Neuronal stem cell (in vitro differentiated cells): ENCODE measurements around the gene SYT1.

Source experiments
- DNase-seq: peaks from one replicate; pipeline ENCODE4 v3.0.0-alpha.2; 2013; ENCODE audit warnings: low spot score
- H2AFZ ChIP-seq: one replicate; pipeline ENCODE4 v1.6.1; 2013; ENCODE audit warnings: mild to moderate bottlenecking, low read length, inconsistent platforms
- H2AK5ac ChIP-seq: 2 replicates; pipeline ENCODE4 v1.6.1; 2013; ENCODE audit warnings: low read depth, mild to moderate bottlenecking, inconsistent platforms, low read length, moderate library complexity, mixed read lengths
- H2BK120ac ChIP-seq: 2 replicates; pipeline ENCODE4 v1.6.1; 2013; ENCODE audit warnings: low read depth, mild to moderate bottlenecking, inconsistent platforms, low read length, moderate library complexity, mixed read lengths
- H2BK12ac ChIP-seq: one replicate; pipeline ENCODE4 v1.6.1; 2013; ENCODE audit warnings: low read length, inconsistent platforms
- H2BK15ac ChIP-seq: 2 replicates; pipeline ENCODE4 v1.6.1; 2013; ENCODE audit warnings: mild to moderate bottlenecking, low read length, inconsistent platforms, mixed read lengths
- H2BK5ac ChIP-seq: one replicate; pipeline ENCODE4 v1.6.1; 2013; ENCODE audit warnings: inconsistent platforms, mild to moderate bottlenecking, low read length, moderate library complexity
- H3K14ac ChIP-seq: one replicate; pipeline ENCODE4 v1.6.1; 2013; ENCODE audit warnings: low read length, inconsistent platforms
- H3K18ac ChIP-seq: 2 replicates; pipeline ENCODE4 v1.6.1; 2013; ENCODE audit warnings: low read length, inconsistent platforms
- H3K23ac ChIP-seq: 2 replicates; pipeline ENCODE4 v1.6.1; 2013; ENCODE audit warnings: low read depth, mild to moderate bottlenecking, mixed read lengths, low read length, inconsistent platforms; ENCODE audit not compliant: poor library complexity
- H3K27ac ChIP-seq: replicated peaks from 3 replicates; pipeline ENCODE4 v1.5.1; 2013; ENCODE audit warnings: low read length, inconsistent platforms
- H3K27me3 ChIP-seq, 3 experiments: 2 replicates each; pipeline ENCODE4 v1.6.1; 2013; ENCODE audit warnings: low read length in 3 of 3, mild to moderate bottlenecking in 2 of 3, inconsistent platforms in 1 of 3, low read depth in 1 of 3, mixed read lengths in 1 of 3, moderate library complexity in 1 of 3; ENCODE audit not compliant: control insufficient read depth in 3 of 3, insufficient read depth in 3 of 3
- H3K36me3 ChIP-seq, 2 donors: replicated peaks in 1 of 2; 2 replicates each; pipeline ENCODE4 v1.6.1; 2013; ENCODE audit warnings: low read length in 2 of 2; ENCODE audit not compliant: control insufficient read depth in 2 of 2, insufficient read depth in 2 of 2
- H3K4ac ChIP-seq: 2 replicates; pipeline ENCODE4 v1.6.1; 2013; ENCODE audit warnings: inconsistent platforms, mild to moderate bottlenecking, low read length, moderate library complexity
- H3K4me1 ChIP-seq, 2 donors: 1 replicate in 1 of 2; 2 replicates in 1 of 2; pipeline ENCODE4 v1.6.1; 2013; ENCODE audit warnings: low read length in 2 of 2, low read depth in 1 of 2; ENCODE audit not compliant: control insufficient read depth in 2 of 2, insufficient read depth in 1 of 2
- H3K4me2 ChIP-seq: one replicate; pipeline ENCODE4 v1.6.1; 2013; ENCODE audit warnings: mild to moderate bottlenecking, low read length, inconsistent platforms; ENCODE audit not compliant: insufficient read depth, poor library complexity, severe bottlenecking
- H3K4me3 ChIP-seq, 2 donors: 2 replicates each; pipeline ENCODE4 v1.5.1; 2013; ENCODE audit warnings: low read length in 2 of 2, mild to moderate bottlenecking in 2 of 2, inconsistent platforms in 1 of 2, moderate library complexity in 1 of 2
- H3K79me1 ChIP-seq: one replicate; pipeline ENCODE4 v1.6.1; 2013; ENCODE audit warnings: low read depth, mild to moderate bottlenecking, inconsistent platforms, low read length, moderate library complexity
- H3K9ac ChIP-seq: one replicate; pipeline ENCODE4 v1.6.1; 2013; ENCODE audit warnings: mild to moderate bottlenecking, low read depth, low read length, inconsistent platforms; ENCODE audit not compliant: poor library complexity
- H3K9me3 ChIP-seq, 2 donors: replicated peaks in 1 of 2; 2 replicates each; pipeline versions ENCODE3 to v1.6.1; 2013; ENCODE audit warnings: low read length in 2 of 2, mild to moderate bottlenecking in 2 of 2, inconsistent platforms in 1 of 2, low read depth in 1 of 2, mixed read lengths in 1 of 2, moderate library complexity in 1 of 2; ENCODE audit not compliant: control insufficient read depth in 2 of 2, insufficient read depth in 1 of 2
- H4K8ac ChIP-seq: one replicate; pipeline ENCODE4 v1.6.1; 2013; ENCODE audit warnings: low read depth, mild to moderate bottlenecking, inconsistent platforms, low read length, moderate library complexity
- H4K91ac ChIP-seq: one replicate; pipeline ENCODE4 v1.6.1; 2013; ENCODE audit warnings: low read length, low read depth, mild to moderate bottlenecking, inconsistent platforms; ENCODE audit not compliant: poor library complexity
- WGBS, 2 donors: extraction: QIAGEN DNeasy Blood & Tissue Kit; methylation state at CpG; one replicate each; pipeline ENCODE4 v1.1.7; 2013; ENCODE audit warnings: missing lambda C conversion rate in 2 of 2, mixed read lengths in 1 of 2; ENCODE audit not compliant: insufficient read length in 2 of 2, insufficient replicate concordance in 1 of 2; ENCODE audit errors: extremely low coverage in 2 of 2; 5-methylcytosine and 5-hydroxymethylcytosine counted together

SYT1 gene

GRCh38 chr12:79001404-79001803 is 136.8 kb downstream of the SYT1 start:
- Histone ChIP-seq H3K79me1 (peaks cover 1% of the 10 kb centered on the region), H2BK5ac (no peak overlapping the region), H4K91ac (no peak overlapping the region), H2BK120ac (no peak overlapping the region), H2BK15ac (no peak overlapping the region), H2AK5ac (no peak overlapping the region), H3K27ac (no peak overlapping the region), H3K36me3 (peaks cover 0 to 2% of the 10 kb centered on the region in 2 donors), H3K9ac (no peak overlapping the region), H2AFZ (no peak overlapping the region), H3K4me1 (peaks cover 0 to 5% of the 10 kb centered on the region in 2 donors), H3K4me3 (no peak overlapping the region), H3K14ac (no peak overlapping the region), H3K4me2 (no peak overlapping the region), H2BK12ac (no peak overlapping the region), H3K9me3 (peaks cover 0 to 4% of the 10 kb centered on the region in 2 donors), H3K4ac (no peak overlapping the region), H3K23ac (no peak overlapping the region), H4K8ac (no peak overlapping the region), H3K27me3 (no peaks in the 10 kb centered on the region), H3K18ac (no peak overlapping the region)
- WGBS, 2 donors: no CpG with 5 or more reads among the region's 2 CpGs
- DNase-seq: no peak

- Histone ChIP-seq H3K14ac (no peak overlapping the region), H2BK5ac (no peak overlapping the region), H2AFZ (no peak overlapping the region), H3K4ac (no peak overlapping the region), H2BK12ac (no peak overlapping the region), H2BK15ac (no peak overlapping the region), H3K9ac (no peak overlapping the region), H3K23ac (no peak overlapping the region), H3K4me2 (no peak overlapping the region), H3K79me1 (no peaks in the 10 kb centered on the region), H3K27me3 (no peaks in the 10 kb centered on the region), H4K8ac (no peak overlapping the region), H3K36me3 (no peaks in the 10 kb centered on the region), H2BK120ac (no peak overlapping the region), H3K9me3 (no peaks in the 10 kb centered on the region), H3K18ac (no peak overlapping the region), H3K27ac (no peak overlapping the region), H3K4me3 (no peak overlapping the region), H3K4me1 (peaks cover 2 to 5% of the 10 kb centered on the region in 2 donors), H4K91ac (no peak overlapping the region), H2AK5ac (no peak overlapping the region)
- no CpG with 5 or more reads among the region's 1 CpG for WGBS, 2 donors
- no peak for DNase-seq
Observed at GRCh38 chr12:79006306-79006705, 141.7 kb downstream of the SYT1 start.

GRCh38 chr12:79008591-79008990 is 144.0 kb downstream of the SYT1 start:
- Histone ChIP-seq H3K36me3 (no peaks in the 10 kb centered on the region), H3K23ac (no peak overlapping the region), H2AFZ (no peak overlapping the region), H3K4me1 (peaks cover 0 to 2% of the 10 kb centered on the region in 2 donors), H2BK120ac (no peak overlapping the region), H4K8ac (no peak overlapping the region), H3K79me1 (no peaks in the 10 kb centered on the region), H3K27me3 (no peaks in the 10 kb centered on the region), H3K27ac (no peak overlapping the region), H2AK5ac (no peak overlapping the region), H3K9ac (no peak overlapping the region), H2BK12ac (no peak overlapping the region), H2BK15ac (no peak overlapping the region), H3K14ac (no peak overlapping the region), H3K4ac (no peak overlapping the region), H3K4me2 (no peak overlapping the region), H3K9me3 (no peaks in the 10 kb centered on the region), H3K18ac (no peak overlapping the region), H3K4me3 (no peak overlapping the region), H4K91ac (no peak overlapping the region), H2BK5ac (no peak overlapping the region)
- WGBS, 2 donors: no CpG with 5 or more reads among the region's 2 CpGs
- DNase-seq: no peak

- Histone ChIP-seq H3K4me2 (no peak overlapping the region), H3K9ac (no peak overlapping the region), H3K27ac (no peak overlapping the region), H3K79me1 (no peaks in the 10 kb centered on the region), H2BK5ac (no peak overlapping the region), H3K27me3 (no peaks in the 10 kb centered on the region), H2BK120ac (no peak overlapping the region), H3K4me1 (peaks cover 0 to 2% of the 10 kb centered on the region in 2 donors), H3K4ac (no peak overlapping the region), H3K9me3 (peaks cover 0 to 1% of the 10 kb centered on the region in 2 donors), H3K36me3 (no peaks in the 10 kb centered on the region), H3K18ac (no peak overlapping the region), H2BK15ac (no peak overlapping the region), H2BK12ac (no peak overlapping the region), H3K4me3 (no peak overlapping the region), H4K91ac (no peak overlapping the region), H3K23ac (no peak overlapping the region), H3K14ac (no peak overlapping the region), H4K8ac (no peak overlapping the region), H2AFZ (no peak overlapping the region), H2AK5ac (no peak overlapping the region)
- WGBS, 2 donors: no CpG with 5 or more reads among the region's 3 CpGs
- DNase-seq: no peak
Observed at GRCh38 chr12:79012636-79013035, 148.1 kb downstream of the SYT1 start.
